HG03097 (cell line): ENCODE measurements around the gene RPL29.

Experiments used
- ATAC-seq: cut with Tn5 transposase; IDR thresholded peaks from one replicate; pipeline ENCODE4 v1.9.1; 2021; ENCODE audit not compliant: unreplicated experiment, low FRiP score

RPL29 gene

GRCh38 chr3:51949121-51949520 is 46.6 kb downstream of the RPL29 start:
- no peak for ATAC-seq

DNA sequence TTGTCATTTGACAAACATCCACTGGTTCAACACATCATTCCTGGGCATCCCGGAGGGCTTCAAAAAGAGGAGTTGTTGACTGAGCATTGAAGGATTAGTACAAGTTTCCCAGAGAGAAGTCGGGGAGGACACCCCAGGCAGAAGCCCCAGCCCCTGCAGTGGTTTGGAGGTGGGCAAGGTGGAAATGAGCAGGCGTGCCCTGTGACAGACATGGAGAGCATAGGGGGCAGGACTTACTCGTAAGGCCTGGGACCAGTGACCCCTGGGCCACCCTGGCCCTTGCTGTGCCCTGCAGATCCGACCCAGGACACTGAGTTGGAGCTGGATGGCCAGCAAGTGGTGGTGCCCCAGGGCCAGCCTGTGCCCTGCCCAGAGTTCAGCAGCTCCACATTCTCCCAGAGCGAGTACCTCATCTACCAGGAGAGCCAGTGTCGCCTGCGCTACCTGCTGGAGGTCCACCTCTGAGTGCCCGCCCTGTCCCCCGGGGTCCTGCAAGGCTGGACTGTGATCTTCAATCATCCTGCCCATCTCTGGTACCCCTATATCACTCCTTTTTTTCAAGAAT is 47.6 kb downstream of the RPL29 start:
- ATAC-seq, result no peak

DNA sequence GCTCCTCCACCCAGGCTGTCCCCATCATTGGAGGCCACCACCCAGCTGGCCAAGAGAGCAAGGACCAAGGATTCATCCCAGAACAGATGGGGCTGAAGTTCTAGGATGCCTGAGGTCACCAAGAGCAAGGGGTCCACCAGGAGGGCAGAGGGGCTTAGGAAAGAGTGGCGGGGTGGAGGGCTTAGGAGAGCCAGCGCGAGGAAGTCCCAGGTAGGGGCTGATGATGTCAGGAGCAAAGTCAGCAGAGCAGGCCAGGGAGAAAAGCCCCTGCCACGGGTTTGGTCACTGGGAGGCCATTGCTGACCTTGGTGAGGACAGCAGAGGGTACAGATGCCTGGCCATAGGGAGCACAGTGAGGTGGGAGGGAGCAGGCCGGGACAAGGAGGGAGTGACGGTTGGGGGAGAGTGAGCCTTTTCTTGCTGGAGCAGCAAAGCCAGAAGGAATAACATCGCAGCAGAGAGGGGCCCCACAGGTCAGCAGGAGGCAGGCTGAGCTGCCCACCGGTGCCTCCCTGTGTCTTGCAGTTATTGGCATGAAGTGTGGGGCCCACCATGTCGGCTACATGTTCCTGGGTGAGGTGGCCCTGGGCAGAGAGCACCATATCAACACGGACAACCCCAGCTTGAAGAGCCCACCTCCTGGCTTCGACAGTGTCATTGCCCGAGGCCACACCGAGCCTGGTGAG is 48.3 kb downstream of the RPL29 start:
- no peak for ATAC-seq

GRCh38 chr3:51946796-51947195 is 48.9 kb downstream of the RPL29 start:
- ATAC-seq, result no peak

- no peak for ATAC-seq
These were observed 49.6 kb downstream of the RPL29 start for GRCh38 chr3:51945926-51946705.

GRCh38 chr3:51945031-51945840 is 50.5 kb downstream of the RPL29 start:
- no peak for ATAC-seq

DNA sequence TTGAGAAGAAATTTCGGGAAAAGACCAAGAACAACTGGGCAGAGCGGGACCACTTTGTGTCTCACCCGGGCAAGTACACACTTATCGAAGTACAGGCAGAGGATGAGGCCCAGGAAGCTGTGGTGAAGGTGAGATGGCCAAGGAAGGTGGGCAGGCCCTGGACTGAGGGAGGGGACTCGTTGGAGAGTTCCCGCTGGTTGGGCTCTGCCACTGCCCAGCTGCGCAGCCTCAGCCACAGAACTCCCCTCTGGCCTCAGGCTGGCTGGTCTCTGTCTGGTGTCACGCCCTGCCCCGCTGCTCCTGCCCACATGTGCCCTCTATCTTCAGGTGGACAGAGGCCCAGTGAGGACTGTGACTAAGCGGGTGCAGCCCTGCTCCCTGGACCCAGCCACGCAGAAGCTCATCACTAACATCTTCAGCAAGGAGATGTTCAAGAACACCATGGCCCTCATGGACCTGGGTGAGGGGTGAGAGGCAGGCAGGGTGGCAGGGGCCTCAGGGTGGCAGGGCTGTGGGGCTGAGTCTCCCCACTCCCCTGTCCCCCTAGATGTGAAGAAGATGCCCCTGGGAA is 51.2 kb downstream of the RPL29 start:
- no peak for ATAC-seq
